DMS153 treated with DMSO at 0.1 percent for 48 hours (cell line): Measurements from ENCODE around the gene SPAG5.

ENCODE experiments used
- DNase-seq: peaks from one replicate; lab custom pipeline; 2025; ENCODE audit not compliant: unreplicated experiment; lab: John Stamatoyannopoulos, UW

The SPAG5 gene, protein sequence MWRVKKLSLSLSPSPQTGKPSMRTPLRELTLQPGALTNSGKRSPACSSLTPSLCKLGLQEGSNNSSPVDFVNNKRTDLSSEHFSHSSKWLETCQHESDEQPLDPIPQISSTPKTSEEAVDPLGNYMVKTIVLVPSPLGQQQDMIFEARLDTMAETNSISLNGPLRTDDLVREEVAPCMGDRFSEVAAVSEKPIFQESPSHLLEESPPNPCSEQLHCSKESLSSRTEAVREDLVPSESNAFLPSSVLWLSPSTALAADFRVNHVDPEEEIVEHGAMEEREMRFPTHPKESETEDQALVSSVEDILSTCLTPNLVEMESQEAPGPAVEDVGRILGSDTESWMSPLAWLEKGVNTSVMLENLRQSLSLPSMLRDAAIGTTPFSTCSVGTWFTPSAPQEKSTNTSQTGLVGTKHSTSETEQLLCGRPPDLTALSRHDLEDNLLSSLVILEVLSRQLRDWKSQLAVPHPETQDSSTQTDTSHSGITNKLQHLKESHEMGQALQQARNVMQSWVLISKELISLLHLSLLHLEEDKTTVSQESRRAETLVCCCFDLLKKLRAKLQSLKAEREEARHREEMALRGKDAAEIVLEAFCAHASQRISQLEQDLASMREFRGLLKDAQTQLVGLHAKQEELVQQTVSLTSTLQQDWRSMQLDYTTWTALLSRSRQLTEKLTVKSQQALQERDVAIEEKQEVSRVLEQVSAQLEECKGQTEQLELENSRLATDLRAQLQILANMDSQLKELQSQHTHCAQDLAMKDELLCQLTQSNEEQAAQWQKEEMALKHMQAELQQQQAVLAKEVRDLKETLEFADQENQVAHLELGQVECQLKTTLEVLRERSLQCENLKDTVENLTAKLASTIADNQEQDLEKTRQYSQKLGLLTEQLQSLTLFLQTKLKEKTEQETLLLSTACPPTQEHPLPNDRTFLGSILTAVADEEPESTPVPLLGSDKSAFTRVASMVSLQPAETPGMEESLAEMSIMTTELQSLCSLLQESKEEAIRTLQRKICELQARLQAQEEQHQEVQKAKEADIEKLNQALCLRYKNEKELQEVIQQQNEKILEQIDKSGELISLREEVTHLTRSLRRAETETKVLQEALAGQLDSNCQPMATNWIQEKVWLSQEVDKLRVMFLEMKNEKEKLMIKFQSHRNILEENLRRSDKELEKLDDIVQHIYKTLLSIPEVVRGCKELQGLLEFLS

DNA sequence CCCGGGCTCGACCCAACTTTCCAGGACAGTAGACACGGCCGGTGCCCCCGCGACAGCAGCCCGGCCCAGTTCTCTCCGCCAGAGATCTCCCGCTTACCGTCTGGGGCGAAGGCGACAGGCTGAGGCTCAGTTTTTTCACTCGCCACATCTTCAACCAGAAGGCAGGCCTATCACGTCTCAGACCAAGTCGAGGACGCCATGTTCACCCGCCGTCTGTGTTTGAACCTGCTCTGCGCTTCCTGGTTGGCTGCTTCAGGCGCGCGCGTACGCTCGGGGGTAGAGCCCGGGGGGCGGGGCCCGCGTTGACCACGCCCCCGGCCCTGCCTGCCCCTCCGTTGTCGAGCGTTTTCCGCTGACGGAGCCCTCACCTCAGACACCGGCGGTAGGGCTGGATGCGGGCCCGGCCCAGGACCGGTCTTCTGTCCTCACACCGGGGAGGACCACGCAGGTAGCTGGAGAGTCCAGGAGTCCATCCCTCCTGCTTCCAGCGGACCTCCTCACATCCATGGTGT, at the start of gene SPAG5:
Gene SPAG5, minus strand, starts transcription at position 227 of the 512 bp plus-strand sequence. Its CDS starts 79 bp downstream, at position 148.
- peak; percentile 95 for DNase-seq

DNA sequence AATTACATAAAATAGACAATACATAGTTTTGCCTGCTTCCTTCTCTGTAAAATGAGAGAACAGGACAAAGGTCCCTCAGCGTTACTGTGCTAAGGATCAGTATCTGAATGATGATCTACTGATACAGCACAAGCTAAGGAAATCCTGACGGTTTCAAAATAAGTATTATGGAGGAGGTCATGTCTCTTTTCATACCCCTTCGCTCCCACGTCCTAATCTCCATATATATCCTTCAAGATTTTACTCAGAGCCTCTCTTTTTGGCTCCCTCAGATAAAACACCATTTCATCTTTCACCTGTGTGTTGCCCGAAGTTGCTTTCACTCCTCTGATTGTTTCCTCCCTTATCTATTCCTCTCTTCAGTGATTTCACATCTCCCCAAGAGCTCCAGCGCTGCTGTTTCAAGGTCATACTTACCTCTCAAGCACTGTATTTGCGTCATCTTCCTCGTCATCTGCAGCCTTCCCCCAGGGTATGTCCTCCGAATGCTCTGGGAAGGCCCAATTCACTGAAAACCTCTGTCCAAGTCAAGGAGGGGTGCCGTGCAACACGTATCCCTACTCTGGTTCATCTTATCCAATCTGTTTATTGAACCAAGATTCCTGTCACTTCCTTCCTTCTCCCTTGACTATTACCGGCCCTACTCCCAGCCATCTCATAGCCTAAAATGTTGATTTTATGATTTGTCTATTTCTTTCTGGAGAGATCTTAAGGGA, 47.4 kb upstream of the SPAG5 start:
- DNase-seq, result no peak

DNA sequence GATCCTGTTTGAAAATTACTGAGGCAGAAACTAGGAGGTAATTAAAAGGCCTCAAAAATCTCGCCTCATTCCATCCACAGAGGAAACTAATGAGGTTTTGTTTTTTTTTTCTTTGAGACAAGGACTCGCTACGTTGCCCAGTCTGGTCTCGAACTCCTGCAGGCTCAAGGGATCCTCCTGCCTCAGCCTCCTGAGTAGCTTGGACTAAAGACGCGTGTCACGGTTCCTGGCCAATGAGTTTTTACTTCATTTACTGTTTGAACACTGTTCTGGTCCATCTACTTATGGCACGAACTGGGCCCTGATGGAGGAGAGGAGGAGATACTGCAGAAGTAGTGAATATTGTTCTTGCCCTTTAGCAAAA, 46.7 kb upstream of the SPAG5 start:
- no peak for DNase-seq

DNA sequence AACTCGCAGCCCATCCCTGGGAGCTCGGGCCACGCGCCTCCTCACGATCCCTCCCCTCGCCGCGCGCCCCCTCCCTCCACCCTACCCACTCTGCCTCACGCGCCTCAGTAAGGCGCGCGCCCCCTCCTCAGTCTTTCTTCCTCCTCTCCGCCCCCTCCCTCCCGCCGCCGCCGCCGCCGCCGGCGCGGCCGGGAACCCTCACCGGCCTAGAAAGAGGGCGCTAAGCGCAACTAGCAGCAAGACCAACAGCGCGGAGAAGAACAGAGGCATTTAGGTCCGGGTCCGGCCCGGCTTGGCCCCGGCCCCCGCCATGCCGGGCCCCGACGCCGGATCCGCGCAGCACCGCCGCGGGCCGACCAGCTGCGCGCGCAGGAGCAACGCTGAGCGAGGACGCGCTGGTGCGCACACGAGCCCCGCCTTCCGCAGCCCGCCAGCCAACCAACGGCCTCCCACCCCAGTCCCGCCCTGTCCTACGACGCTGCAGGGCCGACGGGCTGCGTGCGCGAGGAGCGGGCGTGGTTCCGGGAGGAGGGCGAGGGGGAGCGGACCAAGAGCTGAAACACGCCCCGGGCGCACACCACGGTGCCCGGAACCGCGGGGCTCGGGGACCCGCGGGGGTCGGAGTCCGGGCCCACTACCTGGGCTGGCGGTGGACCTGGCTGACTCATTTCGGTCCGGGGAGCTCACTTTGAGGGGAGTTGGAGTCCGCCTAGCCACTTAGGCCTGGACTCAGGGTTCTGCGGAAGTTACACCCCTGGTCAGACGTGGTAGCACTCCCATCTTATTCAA, 46.2 kb upstream of the SPAG5 start, which contains the start of gene BLTP2:
Gene BLTP2, minus strand, starts transcription at position 372 of the 789 bp plus-strand sequence. Its CDS starts 102 bp downstream, at position 270.
- peak; percentile 94 for DNase-seq

DNA sequence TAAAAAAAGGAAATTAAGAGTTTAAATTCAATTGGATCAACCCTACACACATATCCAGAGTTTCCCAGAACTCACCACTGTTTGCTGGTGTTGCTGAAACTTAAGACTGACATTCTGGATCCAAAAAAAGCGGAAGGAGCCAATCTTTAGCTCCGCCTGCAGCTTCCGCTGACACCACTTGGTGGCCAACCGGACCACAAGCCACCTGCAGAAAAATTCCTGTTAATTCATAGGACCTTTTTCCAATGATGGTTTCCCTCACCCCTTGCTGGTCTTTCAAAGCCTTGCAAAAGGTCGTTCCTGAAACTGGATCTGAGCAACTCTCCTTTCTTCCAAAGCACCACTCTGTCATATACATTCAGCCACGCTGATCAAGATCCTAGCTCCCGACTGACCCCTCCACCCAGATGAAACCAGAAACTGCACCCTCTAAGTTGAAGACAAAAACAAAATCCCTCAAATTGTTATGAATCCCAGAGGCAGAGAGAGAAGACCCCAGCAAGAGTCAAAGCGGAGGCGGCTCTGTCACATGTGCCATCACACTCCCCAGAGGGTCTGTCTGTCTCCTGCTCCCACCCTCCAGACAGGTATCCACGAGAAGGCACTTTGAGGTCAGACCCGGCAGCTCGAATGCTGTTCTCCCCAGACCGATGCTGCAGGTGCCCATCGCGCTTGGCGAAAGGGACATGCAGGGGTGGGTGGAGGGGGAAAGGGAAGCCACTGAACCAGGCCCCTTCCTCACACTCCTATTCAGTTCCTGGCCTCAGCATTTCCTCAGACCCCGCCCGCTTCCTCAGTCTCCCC, 45.4 kb upstream of the SPAG5 start:
- DNase-seq, result peak; percentile 6

DNA sequence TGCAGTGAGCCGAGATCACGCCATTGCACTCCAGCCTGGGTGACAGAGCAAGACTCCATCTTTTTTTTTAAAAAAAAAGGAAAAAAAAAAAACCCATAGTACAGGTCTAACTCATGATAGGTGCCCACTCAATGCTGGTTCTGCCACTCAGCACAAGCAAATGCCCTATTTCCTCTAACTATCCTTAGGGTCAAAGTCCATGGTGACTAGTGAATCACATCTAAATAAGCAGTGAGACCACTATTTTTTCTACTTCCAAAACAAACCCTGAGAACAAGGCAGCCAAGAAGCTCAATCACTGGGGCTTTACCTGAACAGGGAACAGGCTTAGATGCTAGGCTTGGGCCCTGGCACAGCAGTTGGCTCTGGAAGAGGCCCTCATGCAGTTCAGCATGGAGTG, 42.8 kb upstream of the SPAG5 start:
- no peak for DNase-seq

DNA sequence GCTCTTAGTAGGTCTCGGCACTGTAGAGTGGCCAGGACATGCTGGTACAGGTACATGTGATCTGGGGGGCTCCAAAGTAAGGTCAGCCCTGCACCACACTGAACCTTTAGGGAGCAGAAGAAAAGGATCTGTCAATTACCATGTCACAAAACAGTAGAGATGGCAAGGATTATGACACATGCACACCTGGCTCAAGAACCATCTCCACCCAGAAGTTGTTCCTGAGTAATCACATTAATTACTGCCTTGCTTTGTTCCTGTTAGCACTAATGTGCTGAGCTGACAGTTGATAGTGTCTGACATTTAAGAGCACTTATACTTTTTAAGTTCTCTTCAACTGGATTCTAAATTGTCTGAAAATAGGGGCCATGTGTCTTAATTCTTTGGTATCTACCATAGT, 36.7 kb upstream of the SPAG5 start:
- DNase-seq, result no peak

DNA sequence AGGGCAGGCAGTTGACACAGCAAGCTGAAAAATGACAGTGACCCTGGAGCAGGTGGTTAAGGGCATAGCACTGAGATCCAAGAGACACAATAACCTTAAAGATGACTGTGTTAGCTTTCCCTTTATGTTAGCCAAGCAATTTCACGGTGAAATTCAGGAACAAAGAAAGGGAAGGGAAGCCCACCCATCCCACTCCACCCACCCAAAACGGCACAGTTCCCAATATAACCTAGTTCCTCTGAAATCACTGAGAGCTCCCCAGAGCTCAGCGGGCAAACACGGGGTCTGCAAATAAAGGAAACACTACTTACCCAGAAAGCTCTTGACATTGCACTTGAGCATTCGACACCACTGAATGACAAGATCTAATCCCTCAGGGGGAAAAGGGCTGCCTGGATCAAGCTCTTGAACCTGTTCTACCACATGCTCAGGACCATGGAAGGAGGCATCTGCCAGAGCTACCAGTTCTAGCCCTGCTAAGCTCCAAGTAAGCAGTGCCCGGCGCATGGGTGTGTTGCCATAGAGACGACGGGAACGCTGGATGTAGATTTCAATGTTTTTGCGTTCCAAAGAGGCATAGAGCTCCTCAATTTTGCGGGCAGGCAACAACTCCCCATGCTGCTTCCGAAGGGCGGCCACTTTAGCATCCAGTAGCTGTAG, 35.5 kb upstream of the SPAG5 start:
- DNase-seq, result no peak

DNA sequence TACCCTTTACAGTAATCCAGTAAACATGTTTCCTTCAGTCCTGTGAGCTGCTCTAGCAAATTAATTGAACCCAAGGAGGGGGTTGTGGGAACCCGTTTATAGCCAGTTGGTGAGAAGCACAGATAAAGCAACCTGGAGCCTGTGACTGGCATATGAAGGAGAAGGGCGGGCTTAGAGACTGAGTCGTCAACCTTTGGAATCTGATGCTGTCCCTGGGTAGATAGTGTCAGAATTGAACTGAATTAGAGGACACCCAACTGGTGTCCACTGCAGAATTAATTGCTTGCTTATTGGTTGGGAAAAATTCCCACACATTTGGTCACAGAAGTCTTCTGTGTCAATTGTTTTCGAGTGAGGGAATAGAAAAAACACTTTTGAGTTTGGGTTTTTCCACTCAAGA, 28.0 kb upstream of the SPAG5 start:
- DNase-seq, result no peak

DNA sequence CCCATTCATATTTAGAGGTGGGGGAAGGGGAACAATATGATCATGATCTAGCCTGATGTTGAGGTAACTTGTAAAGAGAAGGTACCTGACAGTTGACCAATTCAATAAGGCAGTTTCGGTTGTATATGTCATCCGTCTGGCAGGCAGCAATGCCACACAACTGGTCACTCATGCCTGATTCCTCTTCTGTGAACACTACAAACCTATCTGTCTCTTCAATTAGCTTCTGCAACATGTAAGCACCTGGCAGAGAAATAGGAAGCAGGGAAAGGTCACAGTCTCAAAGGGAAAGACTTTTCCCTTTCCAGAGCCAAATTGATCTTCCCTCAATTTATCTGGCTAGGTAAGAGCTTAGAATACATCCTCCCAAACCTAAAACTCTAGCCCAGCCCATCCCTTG, 25.3 kb upstream of the SPAG5 start:
- DNase-seq, result no peak

DNA sequence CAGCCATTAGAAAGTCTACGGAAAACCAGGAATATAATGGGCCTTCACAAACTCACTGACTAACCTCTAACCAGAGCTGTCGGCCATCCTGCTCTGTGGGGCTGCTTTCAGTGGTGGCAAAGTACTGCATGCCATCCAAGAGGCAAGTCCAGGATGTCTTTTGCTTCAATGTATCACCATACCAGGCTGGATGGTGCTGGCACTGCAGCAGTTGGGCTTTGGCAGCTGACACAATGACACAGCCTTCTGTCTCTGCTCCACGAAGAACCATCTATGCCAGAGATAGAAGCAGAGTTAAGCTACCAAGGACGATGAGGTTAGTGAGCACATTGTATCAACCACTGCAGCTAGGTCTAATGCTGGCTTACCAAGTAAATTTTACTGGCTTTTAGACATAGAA, 24.9 kb upstream of the SPAG5 start:
- no peak for DNase-seq

DNA sequence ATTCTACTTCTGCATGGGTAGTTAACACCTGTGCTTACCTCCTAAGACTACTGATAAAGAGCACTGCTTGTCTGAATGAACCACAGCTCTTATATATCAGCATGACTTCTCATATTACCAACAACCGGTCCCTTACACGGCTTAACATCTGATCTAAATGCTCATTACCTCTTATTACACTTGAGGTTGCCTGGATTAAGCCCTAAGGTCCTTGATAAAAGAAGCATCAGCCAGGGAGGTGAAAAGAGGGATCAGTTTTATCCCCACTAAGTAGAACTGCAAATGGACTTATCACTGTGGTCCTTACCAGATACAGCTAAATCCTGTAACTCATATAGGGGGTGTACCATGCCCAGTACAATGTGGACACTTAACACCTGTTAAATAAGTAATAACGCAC, 23.4 kb upstream of the SPAG5 start:
- no peak for DNase-seq

DNA sequence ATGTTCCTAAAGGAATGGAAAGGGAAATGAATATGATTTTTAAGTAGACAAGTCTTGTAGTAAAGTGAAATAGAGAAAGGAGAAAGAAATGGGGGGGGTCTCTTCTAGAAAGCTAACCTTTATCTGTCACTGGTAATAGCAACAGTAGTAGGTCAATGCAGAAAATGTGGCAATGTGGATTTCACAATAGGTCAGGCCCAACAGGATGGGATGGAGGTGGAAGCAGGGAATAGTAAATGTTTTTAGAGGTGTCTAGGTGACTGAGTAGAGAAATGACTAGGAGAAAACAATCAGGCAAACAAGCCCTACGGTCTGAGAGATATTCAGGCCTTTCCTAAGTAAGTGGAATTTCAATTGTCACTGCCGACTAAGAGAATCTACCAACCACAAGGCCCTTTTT, 21.2 kb upstream of the SPAG5 start:
- DNase-seq, result no peak

DNA sequence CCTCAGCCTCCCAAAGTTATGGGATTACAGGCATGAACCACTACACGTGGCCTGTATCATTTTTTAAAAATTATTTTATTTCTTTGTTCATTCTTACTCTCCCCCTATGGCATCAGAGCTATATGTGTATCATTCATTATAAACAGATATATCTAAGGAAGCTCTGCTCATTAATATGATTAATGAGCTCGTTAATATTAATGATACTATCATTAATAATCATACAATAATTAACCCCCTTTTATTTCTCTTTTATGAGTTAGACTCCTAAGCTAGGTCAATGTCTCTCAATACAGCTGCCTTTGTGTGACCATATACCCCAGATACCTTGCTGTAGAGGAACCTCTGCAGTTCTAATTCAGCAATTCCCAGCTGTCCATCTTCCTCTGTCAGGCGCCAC, 19.6 kb upstream of the SPAG5 start:
- no peak for DNase-seq

DNA sequence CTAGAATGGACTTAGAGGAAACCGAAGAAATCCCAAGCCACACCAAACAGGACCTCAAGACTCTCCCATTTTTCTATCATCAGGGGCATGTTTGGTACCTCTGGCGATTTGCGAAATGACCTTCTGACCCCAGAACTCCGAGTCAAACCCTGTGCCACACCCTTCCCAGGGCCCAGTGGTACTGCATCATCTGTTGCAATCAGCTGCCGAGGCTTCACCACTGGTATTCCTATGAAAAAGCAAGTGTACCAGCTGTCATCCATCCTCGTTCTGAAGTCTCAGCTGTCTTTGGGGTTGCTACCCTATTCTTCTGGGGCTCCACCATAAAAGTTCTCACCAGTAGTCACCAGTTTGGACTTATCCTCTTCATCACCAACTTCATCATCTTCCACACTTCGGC, 17.5 kb upstream of the SPAG5 start:
- DNase-seq, result no peak

DNA sequence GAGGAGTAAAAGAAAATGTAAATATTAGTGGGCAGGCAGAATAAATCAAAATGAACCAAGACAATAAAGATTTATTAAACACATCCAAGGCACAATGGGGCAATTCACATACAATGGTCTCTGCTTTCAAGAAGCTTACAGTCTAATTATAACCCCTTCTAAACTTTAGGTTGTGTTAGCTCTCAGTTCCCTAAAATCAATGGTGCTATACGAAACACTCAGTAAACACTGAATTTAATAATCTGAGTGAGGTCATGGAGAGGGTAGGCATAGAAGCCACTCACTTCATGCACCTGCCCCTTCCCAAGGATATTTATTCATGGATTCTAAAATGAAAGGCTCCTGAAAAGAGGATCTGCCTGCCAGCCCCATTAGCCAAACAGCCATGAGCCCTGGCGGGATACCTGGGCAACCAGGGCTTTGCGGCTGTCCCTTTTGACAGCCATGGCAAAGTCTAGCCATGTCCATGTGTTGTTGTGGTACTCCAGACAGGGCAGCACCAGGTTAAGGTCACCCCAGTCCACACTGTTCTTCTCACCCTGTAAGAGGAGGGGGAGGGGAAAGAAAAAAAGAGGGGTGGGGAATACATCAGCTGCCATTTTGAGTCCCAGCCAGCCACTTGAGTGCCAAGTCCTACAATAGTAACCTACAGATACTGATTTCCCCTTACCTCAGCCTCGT, 16.6 kb upstream of the SPAG5 start:
- DNase-seq, result no peak

DNA sequence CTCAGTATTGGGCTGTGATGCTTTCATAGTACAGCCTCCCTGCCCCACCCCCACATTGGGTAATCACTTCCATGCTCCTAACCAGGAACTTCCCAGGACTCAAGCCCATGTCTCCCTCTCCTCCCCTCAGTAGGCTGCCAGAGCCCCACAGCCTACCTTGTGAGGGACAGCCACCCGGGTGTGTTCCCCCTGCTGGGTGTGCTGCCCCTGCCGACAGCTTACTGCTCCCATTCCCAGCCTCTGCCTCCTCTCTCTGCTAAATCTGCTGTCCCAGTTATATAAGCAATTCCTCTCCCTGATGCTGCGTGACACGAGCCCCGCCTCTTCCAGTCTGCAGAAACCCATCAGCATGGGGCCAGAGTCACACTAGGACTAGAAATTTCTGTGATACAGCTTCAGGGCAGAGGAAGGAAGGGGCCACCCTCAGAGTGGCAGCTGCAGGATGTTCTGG, 15.1 kb upstream of the SPAG5 start, which contains the start of gene RSKR:
Gene RSKR, minus strand, starts transcription at position 255 of the 451 bp plus-strand sequence. Its CDS starts 24 bp downstream, at position 231.
- no peak for DNase-seq
